HepG2 (cell line): ENCODE results near the gene CHKA. TPM values are rescaled to one million over a fixed set of nuclear protein-coding genes. Genes with fewer than 3 reads are reported as not detected.

Source experiments
- CBX5 ChIP-seq: sonication (generic); formaldehyde crosslinking; IDR thresholded peaks from 2 replicates; pipeline ENCODE4 v1.4.0; 2020; ENCODE audit warnings: missing genetic modification reagents, borderline replicate concordance
- IKZF5 ChIP-seq: IDR thresholded peaks from 2 replicates; pipeline ENCODE4 v1.6.1; 2018; ENCODE audit warnings: missing genetic modification reagents, mild to moderate bottlenecking, missing compliant biosample characterization
- LCORL ChIP-seq, 2 experiments: fragments of 450-650 bp in 1 of 2; sonication (generic) in 1 of 2; formaldehyde crosslinking in 1 of 2; IDR thresholded peaks; 2 replicates each; pipeline versions ENCODE4 v1.5.0 to v1.6.1; 2017 to 2020; ENCODE audit warnings: antibody characterized with exemption in 1 of 2, missing genetic modification reagents in 1 of 2
- MED1 ChIP-seq: sonication (generic); formaldehyde crosslinking; IDR thresholded peaks from 2 replicates; pipeline ENCODE4 v1.4.0; 2020; ENCODE audit warnings: missing genetic modification reagents
- NR0B2 ChIP-seq: sonication (generic); formaldehyde crosslinking; IDR thresholded peaks from 2 replicates; pipeline ENCODE4 v1.4.0; 2020; ENCODE audit warnings: mild to moderate bottlenecking, missing genetic modification reagents
- NR2C2 ChIP-seq: sonication (generic); formaldehyde crosslinking; IDR thresholded peaks from 2 replicates; pipeline ENCODE4 v1.4.0; 2020; ENCODE audit warnings: missing genetic modification reagents, mild to moderate bottlenecking, moderate library complexity, borderline replicate concordance
- PAXIP1 ChIP-seq: sonication (generic); formaldehyde crosslinking; conservative IDR thresholded peaks from 2 replicates; pipeline ENCODE4 v1.4.0; 2020; ENCODE audit warnings: mild to moderate bottlenecking, missing genetic modification reagents, moderate library complexity
- PHF8 ChIP-seq: sonication (generic); formaldehyde crosslinking; IDR thresholded peaks from 2 replicates; pipeline ENCODE4 v1.5.0; 2020; ENCODE audit warnings: missing genetic modification reagents
- RXRB ChIP-seq: IDR thresholded peaks from 2 replicates; pipeline ENCODE4 v1.6.1; 2016; ENCODE audit warnings: borderline replicate concordance, missing genetic modification reagents, missing compliant biosample characterization
- SIN3A ChIP-seq: IDR thresholded peaks from 2 replicates; pipeline ENCODE4 v1.6.1; 2011; ENCODE audit warnings: low read depth, mild to moderate bottlenecking, control low read depth, low read length, borderline replicate concordance
- SPEN ChIP-seq: sonication (generic); formaldehyde crosslinking; IDR thresholded peaks from 2 replicates; pipeline ENCODE4 v1.5.1; 2020; ENCODE audit warnings: low read depth, mild to moderate bottlenecking, missing genetic modification reagents
- ZBTB10 ChIP-seq: sonication (generic); formaldehyde crosslinking; IDR thresholded peaks from 2 replicates; pipeline ENCODE4 v1.4.0; 2020; ENCODE audit warnings: missing genetic modification reagents, borderline replicate concordance
- ZC3H4 ChIP-seq: sonication (generic); formaldehyde crosslinking; IDR thresholded peaks from 2 replicates; pipeline ENCODE4 v1.4.0; 2020; ENCODE audit warnings: missing genetic modification reagents, borderline replicate concordance
- ZFYVE20 ChIP-seq: sonication (generic); formaldehyde crosslinking; IDR thresholded peaks from 2 replicates; pipeline ENCODE4 v1.8.0; 2023; ENCODE audit warnings: low read depth, mild to moderate bottlenecking, moderate library complexity, missing genetic modification reagents, borderline replicate concordance
- ZMAT5 ChIP-seq: sonication (generic); formaldehyde crosslinking; IDR thresholded peaks from 2 replicates; pipeline ENCODE4 v1.5.0; 2020; ENCODE audit warnings: mild to moderate bottlenecking, low read depth, missing genetic modification reagents, borderline replicate concordance
- ZNF251 ChIP-seq: sonication (generic); formaldehyde crosslinking; IDR thresholded peaks from 2 replicates; pipeline ENCODE4 v1.9.0; 2021; ENCODE audit warnings: mild to moderate bottlenecking, missing genetic modification reagents
- ZNF510 ChIP-seq: sonication (generic); formaldehyde crosslinking; IDR thresholded peaks from 2 replicates; pipeline ENCODE4 v1.4.0; 2020; ENCODE audit warnings: low read depth, mild to moderate bottlenecking, missing genetic modification reagents
- ZNF605 ChIP-seq: sonication (generic); formaldehyde crosslinking; IDR thresholded peaks from 2 replicates; pipeline ENCODE4 v1.8.0; 2022; ENCODE audit warnings: mild to moderate bottlenecking, missing genetic modification reagents
- ZNF674 ChIP-seq: sonication (generic); formaldehyde crosslinking; IDR thresholded peaks from 2 replicates; pipeline ENCODE4 v1.5.0; 2020; ENCODE audit warnings: low read depth, mild to moderate bottlenecking, missing genetic modification reagents
- ZNF839 ChIP-seq: sonication (generic); formaldehyde crosslinking; IDR thresholded peaks from 2 replicates; pipeline ENCODE4 v1.4.0; 2020; ENCODE audit warnings: missing genetic modification reagents, mild to moderate bottlenecking, borderline replicate concordance
- polyA plus RNA-seq, 8 experiments: library from polyadenylated mRNA; depleted of rRNA in 3 of 8; stranded (reverse) in 7 of 8; unstranded in 1 of 8; fragments of >200 nt; fragmentation: Illumina TruSeq in 4 of 8; extraction: Trizol in 4 of 8; gene quantifications; 2 replicates each; pipeline versions ENCODE4 v1.2.1 to v1.2.3, GENCODE V29; 2011 to 2016; ENCODE audit warnings: low read depth in 4 of 8, missing spikeins in 1 of 8, mixed read lengths in 1 of 8; ENCODE audit not compliant: insufficient read depth in 1 of 8
- total RNA-seq, 5 experiments: library from RNA; depleted of rRNA; stranded (reverse); fragments of >200 nt; fragmentation: Illumina TruSeq; extraction: Trizol; gene quantifications; 2 replicates each; pipeline ENCODE4 v1.2.3, GENCODE V29; 2016; ENCODE audit warnings: low read depth in 1 of 5

Gene CHKA
- total and polyA plus RNA-seq, 2 of the 13 experiments (the other 11 are each of a cell fraction or from before 2014, with no cell fraction given), result 71.6 to 92.7 TPM

GRCh38 chr11:68120273-68121066, 718 bp downstream of the CHKA start (continued):
- no peak for TF ChIP-seq ZBTB10 (CRISPR knock-in tag)
- no peak for TF ChIP-seq ZNF510 (CRISPR knock-in tag)
- TF ChIP-seq PAXIP1 (CRISPR knock-in tag), result no peak
- TF ChIP-seq MED1 (CRISPR knock-in tag), result 0 out of 2 replicates have a peak, but pooled peaks have one; percentile 9
- peak; percentile 56; the same call in 1 of the 2 replicates for TF ChIP-seq SIN3A
- no peak for TF ChIP-seq ZMAT5 (CRISPR knock-in tag)
- TF ChIP-seq IKZF5, result no peak
- TF ChIP-seq NR2C2, result no peak
- TF ChIP-seq ZFYVE20 (CRISPR knock-in tag), result no peak
- no peak for TF ChIP-seq SPEN
- TF ChIP-seq RXRB (CRISPR knock-in tag), result no peak
- peak; percentile 26; the same call in 1 of the 2 replicates for TF ChIP-seq PHF8 (CRISPR knock-in tag)
- TF ChIP-seq ZNF674 (CRISPR knock-in tag), result no peak
- no peak for TF ChIP-seq LCORL (IDR thresholded peaks at IDR 0.05)
- TF ChIP-seq LCORL (CRISPR knock-in tag; IDR thresholded peaks at IDR 0.05), result 0 out of 2 replicates have a peak, but pooled peaks have one; percentile 21
- TF ChIP-seq ZNF251, result no peak
- no peak for TF ChIP-seq ZNF605
- TF ChIP-seq NR0B2 (CRISPR knock-in tag), result no peak
- TF ChIP-seq ZC3H4, result no peak
- no peak for TF ChIP-seq ZNF839 (CRISPR knock-in tag)
- no peak for TF ChIP-seq CBX5 (CRISPR knock-in tag)
